ENCODE measurements around the gene PDE4D.

Gene PDE4D

DNA sequence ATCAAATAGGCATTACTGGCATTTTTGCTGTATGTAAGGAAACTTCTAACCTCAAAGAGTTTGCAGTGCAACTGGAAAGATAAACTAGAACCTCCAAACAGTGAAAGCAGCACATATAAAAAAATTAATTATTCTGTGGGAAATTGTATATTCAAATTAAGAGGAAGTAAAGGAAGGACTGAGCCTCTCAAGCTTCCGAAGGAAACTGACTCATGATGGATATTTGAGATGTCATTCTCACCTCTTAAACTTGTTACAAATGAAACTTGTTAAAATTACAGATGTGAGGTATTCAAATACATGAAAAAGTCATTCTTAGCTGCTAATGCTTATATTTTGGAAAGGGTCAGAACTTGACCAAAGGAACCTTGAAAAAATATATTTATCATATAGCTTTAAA, 538.7 kb downstream of the PDE4D start:
- H3K36me3 Mint-ChIP-seq (ENCODE audit: insufficient read depth), result no peaks in the 10 kb centered on the region
- peaks cover 12 to 28% of the 10 kb centered on the region in 2 donors for H3K27me3 Mint-ChIP-seq
- H3K4me1 Mint-ChIP-seq (ENCODE audit: low read depth in 2 of 2), result no peaks in the 10 kb centered on the region
- no peak overlapping the region for H3K4me3 Mint-ChIP-seq
- no peak overlapping the region for H3K27ac Mint-ChIP-seq
- no peaks in the 10 kb centered on the region for H3K9me3 Mint-ChIP-seq
- DNase-seq (no peak), ATAC-seq (replicated peaks) (no peak)

DNA sequence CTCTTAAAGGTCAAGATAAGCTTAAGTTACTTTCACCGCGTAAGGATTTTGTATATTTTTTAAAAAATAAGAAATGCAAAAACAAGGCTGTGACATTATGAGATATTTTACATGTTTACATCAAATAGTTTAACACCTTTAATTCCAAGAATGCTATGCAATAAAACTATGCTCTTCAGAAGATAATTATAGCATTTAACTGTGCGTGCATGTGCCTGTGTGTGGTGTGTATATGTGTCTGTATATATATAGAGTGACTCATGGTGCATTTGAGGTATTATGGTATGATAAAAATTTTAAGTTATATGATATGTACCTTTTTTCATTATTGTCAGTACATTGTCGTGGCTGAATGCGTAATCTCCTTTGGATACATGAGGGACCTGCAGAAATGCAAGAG, 539.3 kb downstream of the PDE4D start:
- Mint-ChIP-seq H3K4me1 (ENCODE audit: low read depth in 2 of 2) (no peaks in the 10 kb centered on the region), H3K9me3 (no peaks in the 10 kb centered on the region), H3K27me3 (peaks cover 9 to 27% of the 10 kb centered on the region in 2 donors), H3K4me3 (no peak overlapping the region), H3K27ac (no peak overlapping the region), H3K36me3 (ENCODE audit: insufficient read depth) (no peaks in the 10 kb centered on the region)
- no peak for ATAC-seq (replicated peaks)
- DNase-seq, result no peak

DNA sequence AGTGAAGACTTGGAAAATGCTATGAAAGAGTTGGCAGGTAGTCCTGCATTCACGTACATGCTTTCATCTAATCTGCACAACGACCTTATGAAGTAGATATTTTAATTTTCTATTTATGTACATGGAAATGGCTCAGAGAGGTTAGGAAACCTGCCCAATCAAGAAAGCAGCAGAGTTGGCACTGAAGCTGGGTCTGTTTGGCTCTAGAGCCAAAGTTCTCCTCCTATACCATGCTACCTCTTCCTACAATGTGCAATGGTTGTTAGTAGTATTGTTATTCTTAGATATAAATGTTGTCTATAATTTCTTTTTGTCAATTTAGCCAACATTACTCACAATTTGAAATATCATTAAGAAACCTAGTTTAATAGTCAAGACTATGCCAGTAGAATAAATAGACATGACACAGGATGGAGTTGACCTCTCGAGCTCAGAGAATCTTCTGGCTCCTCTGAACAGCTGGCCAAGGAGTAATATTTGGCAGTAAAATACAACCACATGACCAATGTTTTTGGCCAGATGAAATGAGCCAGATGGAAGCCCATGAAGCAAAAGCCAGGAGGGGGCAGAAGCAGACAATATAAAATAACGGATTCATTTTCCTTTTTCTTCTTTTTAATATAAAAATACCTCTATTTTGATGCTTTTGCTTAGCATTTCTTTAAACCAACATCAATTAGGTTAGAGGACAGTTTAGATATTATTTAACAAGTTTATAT, 542.3 kb downstream of the PDE4D start:
- Mint-ChIP-seq H3K9me3 (no peaks in the 10 kb centered on the region), H3K27ac (no peak overlapping the region), H3K36me3 (ENCODE audit: insufficient read depth) (no peaks in the 10 kb centered on the region), H3K4me3 (no peak overlapping the region), H3K27me3 (peaks cover 0 to 22% of the 10 kb centered on the region in 2 donors), H3K4me1 (ENCODE audit: low read depth in 2 of 2) (no peaks in the 10 kb centered on the region)
- ATAC-seq (replicated peaks) (no peak), DNase-seq (no peak)

DNA sequence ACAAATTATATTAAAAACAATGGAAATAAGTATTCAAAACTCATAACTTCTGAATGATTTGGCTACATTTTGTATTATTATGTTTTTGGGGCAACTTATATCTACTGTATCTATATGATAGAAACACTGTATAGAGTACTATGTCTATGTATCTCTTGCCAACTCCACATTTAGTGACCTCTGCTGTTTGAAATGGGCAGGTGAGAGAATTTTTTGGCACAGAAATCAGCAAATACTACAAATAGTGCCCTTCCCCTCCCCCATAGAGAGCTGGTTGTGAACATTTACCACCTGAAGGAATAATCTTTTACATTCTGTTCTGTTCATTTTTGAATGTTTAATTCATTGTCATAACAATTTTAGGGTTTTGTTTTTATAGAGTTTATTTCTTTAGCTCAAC, 545.3 kb downstream of the PDE4D start:
- Mint-ChIP-seq H3K4me3 (no peak overlapping the region), H3K27me3 (peaks cover 4 to 26% of the 10 kb centered on the region in 2 donors), H3K4me1 (ENCODE audit: low read depth in 2 of 2) (no peaks in the 10 kb centered on the region), H3K9me3 (no peaks in the 10 kb centered on the region), H3K36me3 (ENCODE audit: insufficient read depth) (no peaks in the 10 kb centered on the region), H3K27ac (no peak overlapping the region)
- DNase-seq (no peak), ATAC-seq (replicated peaks) (no peak)

DNA sequence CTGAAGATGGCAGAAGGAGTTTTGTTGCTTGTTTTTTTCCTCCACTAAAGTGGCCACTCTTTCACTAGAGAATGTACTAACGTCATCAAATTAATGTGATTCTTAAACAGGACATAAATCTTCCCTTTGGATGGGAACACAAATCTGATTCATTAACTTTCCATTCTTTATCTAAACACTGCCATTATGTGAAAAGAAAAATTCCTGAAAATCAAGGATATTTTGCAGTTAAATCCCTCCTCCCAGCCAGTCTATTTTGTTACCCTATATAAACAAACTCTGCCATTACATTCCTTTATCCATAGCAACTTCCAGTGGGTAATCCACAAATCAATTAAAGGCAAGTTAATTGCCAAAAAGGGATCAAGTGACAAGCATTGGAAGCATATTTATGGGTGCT, 546.5 kb downstream of the PDE4D start:
- H3K4me1 Mint-ChIP-seq (ENCODE audit: low read depth in 2 of 2), result no peaks in the 10 kb centered on the region

DNA sequence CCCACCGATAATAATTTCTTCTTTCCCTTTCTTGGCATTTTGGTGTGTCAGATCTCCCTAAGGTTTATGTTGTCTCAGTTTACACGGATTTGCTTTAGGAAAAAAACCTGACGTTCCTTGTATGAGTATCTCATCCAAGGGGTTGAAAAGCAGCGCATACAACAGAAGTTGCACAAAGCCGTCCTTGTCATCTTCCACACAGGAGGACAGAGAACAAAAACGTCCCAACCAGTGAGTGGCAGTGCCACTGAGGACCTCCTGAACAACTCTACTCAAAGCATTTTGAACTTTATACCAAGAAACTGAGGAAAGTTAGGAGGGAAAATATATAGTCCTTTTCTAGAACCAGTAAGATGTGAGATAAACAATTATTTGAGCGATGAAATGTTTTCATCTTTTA, 547.0 kb downstream of the PDE4D start:
- ATAC-seq (replicated peaks) (no peak), DNase-seq (no peak)
- Mint-ChIP-seq H3K27me3 (peaks cover 9 to 14% of the 10 kb centered on the region in 2 donors), H3K27ac (no peak overlapping the region), H3K9me3 (no peaks in the 10 kb centered on the region), H3K4me3 (no peak overlapping the region), H3K36me3 (ENCODE audit: insufficient read depth) (no peaks in the 10 kb centered on the region), H3K4me1 (ENCODE audit: low read depth in 2 of 2) (no peaks in the 10 kb centered on the region)

More for the DNA sequence above, 546.5 kb downstream of the PDE4D start:
- Mint-ChIP-seq H3K9me3 (no peaks in the 10 kb centered on the region), H3K27ac (no peak overlapping the region), H3K27me3 (peaks cover 9 to 17% of the 10 kb centered on the region in 2 donors), H3K4me3 (no peak overlapping the region), H3K36me3 (ENCODE audit: insufficient read depth) (no peaks in the 10 kb centered on the region)
- no peak for DNase-seq
- ATAC-seq (replicated peaks), result no peak

DNA sequence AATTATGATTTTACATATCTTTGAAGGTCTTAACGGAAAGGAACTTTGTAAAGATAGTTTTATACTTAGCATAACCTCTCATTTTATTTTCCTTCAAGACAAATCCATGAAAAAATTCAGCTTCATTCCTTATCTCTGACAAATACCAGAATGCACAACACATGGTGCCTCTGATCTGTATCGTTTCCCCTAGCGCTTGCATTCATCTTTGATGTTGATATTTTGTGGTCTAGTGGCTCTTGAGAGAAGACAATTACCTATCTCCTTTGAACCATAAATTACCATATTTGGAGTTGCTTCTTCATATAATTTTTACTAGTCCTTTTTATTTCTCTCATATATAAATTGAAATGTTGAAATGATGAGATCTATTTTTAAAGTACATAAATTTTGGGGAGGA, 551.3 kb downstream of the PDE4D start:
- Mint-ChIP-seq H3K36me3 (ENCODE audit: insufficient read depth) (no peaks in the 10 kb centered on the region), H3K27me3 (peaks cover 14 to 38% of the 10 kb centered on the region in 2 donors), H3K4me1 (ENCODE audit: low read depth in 2 of 2) (no peaks in the 10 kb centered on the region), H3K4me3 (no peak overlapping the region), H3K27ac (no peak overlapping the region), H3K9me3 (no peaks in the 10 kb centered on the region)
- DNase-seq (no peak), ATAC-seq (replicated peaks) (no peak)

DNA sequence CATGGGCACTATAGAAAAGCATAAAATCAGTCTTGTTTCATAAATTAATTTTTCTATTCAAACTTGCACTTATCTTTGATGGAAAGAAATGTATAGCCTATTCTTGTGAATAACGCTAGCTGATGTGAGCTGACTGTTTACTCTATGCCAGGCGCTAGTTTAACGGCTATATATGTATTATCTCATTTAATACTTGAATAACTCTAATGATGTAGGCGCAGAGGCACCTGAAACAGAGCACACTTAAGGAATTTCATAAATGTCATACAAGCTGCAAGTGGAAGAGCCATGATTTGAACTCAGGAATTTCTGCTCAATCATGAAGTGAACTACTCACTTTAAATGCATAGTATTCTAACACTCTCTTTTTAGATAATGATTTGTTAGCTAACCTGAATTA, 551.8 kb downstream of the PDE4D start:
- H3K4me1 Mint-ChIP-seq (ENCODE audit: low read depth in 2 of 2), result no peaks in the 10 kb centered on the region
- H3K27ac Mint-ChIP-seq, result no peak overlapping the region
- no peak overlapping the region for H3K4me3 Mint-ChIP-seq
- DNase-seq (no peak), ATAC-seq (replicated peaks) (no peak)
- H3K27me3 Mint-ChIP-seq, result peaks cover 14 to 38% of the 10 kb centered on the region in 2 donors
- no peaks in the 10 kb centered on the region for H3K36me3 Mint-ChIP-seq (ENCODE audit: insufficient read depth)
- no peaks in the 10 kb centered on the region for H3K9me3 Mint-ChIP-seq

DNA sequence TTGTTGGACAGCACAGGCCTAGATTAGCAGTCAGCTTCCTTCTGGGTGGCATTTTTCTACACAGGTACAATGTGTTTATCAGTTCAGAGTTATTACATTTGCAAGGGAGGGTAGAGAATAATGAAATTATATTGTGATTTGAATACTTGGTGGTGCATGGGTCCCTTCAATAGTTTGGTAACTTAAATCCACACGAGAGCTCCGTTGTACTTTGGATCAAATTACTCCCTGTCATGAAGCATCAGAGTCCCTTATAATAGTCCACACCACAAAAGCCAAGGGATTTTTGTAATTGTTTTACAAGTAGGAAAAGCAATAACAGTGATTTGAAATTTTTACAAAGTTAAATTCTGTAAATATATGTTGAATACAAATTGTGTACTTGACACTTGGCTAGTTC, 552.4 kb downstream of the PDE4D start:
- H3K4me1 Mint-ChIP-seq (ENCODE audit: low read depth in 2 of 2), result no peaks in the 10 kb centered on the region
- H3K36me3 Mint-ChIP-seq (ENCODE audit: insufficient read depth), result no peaks in the 10 kb centered on the region
- H3K27me3 Mint-ChIP-seq, result peaks cover 14 to 38% of the 10 kb centered on the region in 2 donors

DNA sequence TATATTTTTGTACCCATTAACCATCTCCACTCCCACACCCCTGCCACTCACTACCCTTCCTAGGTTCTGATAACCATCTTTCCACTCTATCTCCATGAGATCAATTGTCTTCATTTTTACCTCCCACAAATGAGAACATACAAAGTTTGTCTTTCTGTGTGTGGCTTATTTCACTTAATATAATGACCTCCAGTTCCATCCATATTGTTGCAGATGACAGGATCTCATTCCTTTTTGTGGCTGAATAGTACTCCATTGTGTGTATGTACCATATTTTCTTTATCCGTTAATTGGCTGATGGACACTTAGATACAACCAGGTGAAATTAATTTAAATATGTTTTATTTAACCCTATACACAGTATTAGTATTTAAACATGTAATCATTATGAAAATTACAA, 552.9 kb downstream of the PDE4D start:
- Mint-ChIP-seq H3K4me3 (no peak overlapping the region), H3K9me3 (no peaks in the 10 kb centered on the region), H3K27ac (no peak overlapping the region), H3K4me1 (ENCODE audit: low read depth in 2 of 2) (no peaks in the 10 kb centered on the region), H3K27me3 (peaks cover 14 to 38% of the 10 kb centered on the region in 2 donors), H3K36me3 (ENCODE audit: insufficient read depth) (no peaks in the 10 kb centered on the region)
- no peak for ATAC-seq (replicated peaks)
- no peak for DNase-seq

More for the DNA sequence above, 552.4 kb downstream of the PDE4D start:
- DNase-seq (no peak), ATAC-seq (replicated peaks) (no peak)
- H3K27ac Mint-ChIP-seq, result no peak overlapping the region
- no peaks in the 10 kb centered on the region for H3K9me3 Mint-ChIP-seq
- no peak overlapping the region for H3K4me3 Mint-ChIP-seq

DNA sequence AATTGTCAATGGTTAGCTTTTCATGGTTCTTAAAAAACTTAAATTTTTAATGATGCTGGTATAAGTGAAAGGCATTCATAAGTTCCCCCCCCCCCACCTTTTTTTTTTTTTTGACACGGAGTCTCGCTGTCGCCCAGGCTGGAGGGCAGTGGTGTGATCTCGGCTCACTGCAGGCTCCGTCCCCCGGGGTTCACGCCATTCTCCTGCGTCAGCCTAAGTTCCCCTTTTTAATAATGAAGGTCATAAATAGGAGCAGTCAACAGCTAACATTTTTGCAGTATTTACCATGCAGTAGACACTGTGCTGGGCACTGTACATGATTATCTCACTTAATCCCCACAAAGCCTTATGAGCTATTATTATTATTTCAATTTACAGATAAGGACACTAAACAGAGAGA, 556.3 kb downstream of the PDE4D start:
- DNase-seq (no peak), ATAC-seq (replicated peaks) (no peak)
- Mint-ChIP-seq H3K27ac (no peak overlapping the region), H3K9me3 (no peaks in the 10 kb centered on the region), H3K36me3 (ENCODE audit: insufficient read depth) (no peaks in the 10 kb centered on the region), H3K4me3 (no peak overlapping the region), H3K4me1 (ENCODE audit: low read depth in 2 of 2) (no peaks in the 10 kb centered on the region), H3K27me3 (peaks cover 0 to 28% of the 10 kb centered on the region in 2 donors)

DNA sequence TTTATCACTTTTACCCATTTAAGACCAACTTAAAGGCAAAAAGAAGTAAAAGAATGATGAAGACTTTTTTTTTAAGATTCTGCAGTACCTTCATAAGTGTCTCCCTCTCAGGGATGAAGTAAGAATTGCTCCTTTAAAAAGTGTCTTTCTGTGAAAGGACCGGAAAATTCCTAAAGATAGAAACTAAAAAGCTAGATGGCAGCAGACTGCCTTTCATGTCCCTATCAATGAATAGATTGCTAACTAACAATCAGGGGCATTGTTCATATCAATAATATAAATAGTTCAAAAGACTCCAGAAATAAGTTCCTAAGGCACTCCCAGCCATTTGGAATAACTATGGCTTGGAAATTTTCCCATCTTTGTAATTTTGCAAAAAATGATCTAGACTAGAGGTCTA, 558.0 kb downstream of the PDE4D start:
- no peak overlapping the region for H3K27ac Mint-ChIP-seq
- H3K36me3 Mint-ChIP-seq (ENCODE audit: insufficient read depth), result no peaks in the 10 kb centered on the region
- DNase-seq, result no peak
- H3K4me1 Mint-ChIP-seq (ENCODE audit: low read depth in 2 of 2), result no peaks in the 10 kb centered on the region
- H3K9me3 Mint-ChIP-seq, result no peaks in the 10 kb centered on the region
- H3K27me3 Mint-ChIP-seq, result peaks cover 0 to 23% of the 10 kb centered on the region in 2 donors
- H3K4me3 Mint-ChIP-seq, result no peak overlapping the region
- no peak for ATAC-seq (replicated peaks)

DNA sequence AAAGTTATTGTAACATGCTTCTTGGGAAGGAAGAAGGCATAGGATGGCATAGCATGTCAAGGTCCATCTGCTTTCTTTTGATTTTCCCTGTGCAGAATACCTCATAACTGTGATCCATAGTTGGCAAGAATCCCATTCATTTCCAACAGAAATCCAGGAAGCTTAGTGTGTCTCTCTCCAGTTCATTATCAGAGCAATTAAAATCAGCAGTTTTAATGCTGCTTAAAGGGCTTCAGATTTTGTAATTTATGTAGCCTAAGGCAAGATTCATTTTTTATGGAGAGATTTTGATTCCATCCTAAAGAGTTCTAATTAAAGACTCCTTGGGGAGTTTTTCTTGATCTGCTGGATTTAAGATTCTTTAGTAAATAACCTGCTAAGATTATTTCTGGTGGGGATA, 560.1 kb downstream of the PDE4D start:
- H3K4me3 Mint-ChIP-seq, result no peak overlapping the region
- H3K36me3 Mint-ChIP-seq (ENCODE audit: insufficient read depth), result no peaks in the 10 kb centered on the region
- DNase-seq, result no peak
- H3K27me3 Mint-ChIP-seq, result peaks cover 0 to 12% of the 10 kb centered on the region in 2 donors
- H3K4me1 Mint-ChIP-seq (ENCODE audit: low read depth in 2 of 2), result no peaks in the 10 kb centered on the region
- H3K9me3 Mint-ChIP-seq, result no peaks in the 10 kb centered on the region
- no peak overlapping the region for H3K27ac Mint-ChIP-seq
- ATAC-seq (replicated peaks), result no peak

DNA sequence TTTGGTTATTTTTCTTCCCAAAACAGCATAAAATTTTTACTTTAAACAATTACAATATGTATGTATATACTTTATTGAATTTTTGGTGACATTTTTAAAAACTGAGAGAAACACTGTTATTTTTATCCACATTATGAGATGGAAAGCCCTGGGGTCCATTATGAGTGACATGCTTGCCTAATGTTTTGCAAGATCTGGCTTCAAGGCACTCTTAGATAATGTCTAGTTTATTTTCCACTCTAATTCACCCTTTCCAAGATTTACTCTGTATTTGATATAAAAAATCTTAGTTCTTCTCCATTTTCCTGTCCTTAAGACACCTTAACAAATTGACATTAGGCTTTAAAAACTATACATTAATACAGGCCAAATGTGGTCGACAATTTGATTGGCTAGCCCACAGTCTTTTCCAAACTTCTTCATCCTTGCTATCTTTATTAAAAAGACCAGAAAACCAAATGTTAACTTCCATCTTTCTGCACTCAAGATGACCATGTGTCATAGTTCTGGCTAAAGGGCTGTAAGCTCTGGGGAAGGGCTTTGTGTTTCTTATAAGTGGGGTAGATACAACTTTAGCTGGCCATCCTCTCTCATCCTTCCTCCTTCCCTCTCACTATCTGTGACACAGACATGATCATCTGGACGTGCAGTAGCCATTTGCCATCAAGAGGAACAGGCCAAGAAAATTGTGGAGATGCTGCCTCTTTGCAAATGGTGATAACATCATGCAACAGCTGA, 561.1 kb downstream of the PDE4D start:
- Mint-ChIP-seq H3K36me3 (ENCODE audit: insufficient read depth) (no peaks in the 10 kb centered on the region), H3K4me3 (no peak overlapping the region), H3K27ac (no peak overlapping the region), H3K4me1 (ENCODE audit: low read depth in 2 of 2) (no peaks in the 10 kb centered on the region), H3K9me3 (no peaks in the 10 kb centered on the region), H3K27me3 (peaks cover 0 to 2% of the 10 kb centered on the region in 2 donors)
- DNase-seq (no peak), ATAC-seq (replicated peaks) (no peak)

Data from effector memory CD8-positive, alpha-beta T cell (primary cell).